ENCODE results near the gene C1QL2. TPM values are rescaled to one million over a fixed set of nuclear protein-coding genes. Genes with fewer than 3 reads are reported as not detected.

The C1QL2 gene
- total and polyA plus RNA-seq, 2 experiments from 2014 or later = 0.69 to 0.87 TPM

DNA sequence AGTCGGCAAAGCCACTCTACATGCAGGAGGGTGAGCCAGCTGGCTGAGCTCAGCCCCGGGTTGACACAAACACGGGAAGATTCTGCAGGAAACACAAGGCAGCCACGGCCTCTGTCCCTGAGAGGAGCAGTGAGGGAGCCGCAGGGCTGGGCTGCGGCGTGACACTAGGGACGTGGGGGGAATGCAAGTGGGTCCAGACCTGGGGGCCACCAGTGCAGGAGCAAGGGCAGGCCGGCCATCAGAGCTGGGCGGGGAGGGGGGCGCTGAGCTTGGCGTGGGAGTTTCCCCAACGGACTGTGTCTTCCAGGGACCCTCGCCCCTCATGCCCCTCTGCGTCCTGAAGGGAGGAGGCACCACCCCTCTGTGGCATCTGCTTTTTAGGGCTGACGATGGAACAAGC lies 12.0 kb upstream of the C1QL2 start (continued):
- TF ChIP-seq, protein P1, sequence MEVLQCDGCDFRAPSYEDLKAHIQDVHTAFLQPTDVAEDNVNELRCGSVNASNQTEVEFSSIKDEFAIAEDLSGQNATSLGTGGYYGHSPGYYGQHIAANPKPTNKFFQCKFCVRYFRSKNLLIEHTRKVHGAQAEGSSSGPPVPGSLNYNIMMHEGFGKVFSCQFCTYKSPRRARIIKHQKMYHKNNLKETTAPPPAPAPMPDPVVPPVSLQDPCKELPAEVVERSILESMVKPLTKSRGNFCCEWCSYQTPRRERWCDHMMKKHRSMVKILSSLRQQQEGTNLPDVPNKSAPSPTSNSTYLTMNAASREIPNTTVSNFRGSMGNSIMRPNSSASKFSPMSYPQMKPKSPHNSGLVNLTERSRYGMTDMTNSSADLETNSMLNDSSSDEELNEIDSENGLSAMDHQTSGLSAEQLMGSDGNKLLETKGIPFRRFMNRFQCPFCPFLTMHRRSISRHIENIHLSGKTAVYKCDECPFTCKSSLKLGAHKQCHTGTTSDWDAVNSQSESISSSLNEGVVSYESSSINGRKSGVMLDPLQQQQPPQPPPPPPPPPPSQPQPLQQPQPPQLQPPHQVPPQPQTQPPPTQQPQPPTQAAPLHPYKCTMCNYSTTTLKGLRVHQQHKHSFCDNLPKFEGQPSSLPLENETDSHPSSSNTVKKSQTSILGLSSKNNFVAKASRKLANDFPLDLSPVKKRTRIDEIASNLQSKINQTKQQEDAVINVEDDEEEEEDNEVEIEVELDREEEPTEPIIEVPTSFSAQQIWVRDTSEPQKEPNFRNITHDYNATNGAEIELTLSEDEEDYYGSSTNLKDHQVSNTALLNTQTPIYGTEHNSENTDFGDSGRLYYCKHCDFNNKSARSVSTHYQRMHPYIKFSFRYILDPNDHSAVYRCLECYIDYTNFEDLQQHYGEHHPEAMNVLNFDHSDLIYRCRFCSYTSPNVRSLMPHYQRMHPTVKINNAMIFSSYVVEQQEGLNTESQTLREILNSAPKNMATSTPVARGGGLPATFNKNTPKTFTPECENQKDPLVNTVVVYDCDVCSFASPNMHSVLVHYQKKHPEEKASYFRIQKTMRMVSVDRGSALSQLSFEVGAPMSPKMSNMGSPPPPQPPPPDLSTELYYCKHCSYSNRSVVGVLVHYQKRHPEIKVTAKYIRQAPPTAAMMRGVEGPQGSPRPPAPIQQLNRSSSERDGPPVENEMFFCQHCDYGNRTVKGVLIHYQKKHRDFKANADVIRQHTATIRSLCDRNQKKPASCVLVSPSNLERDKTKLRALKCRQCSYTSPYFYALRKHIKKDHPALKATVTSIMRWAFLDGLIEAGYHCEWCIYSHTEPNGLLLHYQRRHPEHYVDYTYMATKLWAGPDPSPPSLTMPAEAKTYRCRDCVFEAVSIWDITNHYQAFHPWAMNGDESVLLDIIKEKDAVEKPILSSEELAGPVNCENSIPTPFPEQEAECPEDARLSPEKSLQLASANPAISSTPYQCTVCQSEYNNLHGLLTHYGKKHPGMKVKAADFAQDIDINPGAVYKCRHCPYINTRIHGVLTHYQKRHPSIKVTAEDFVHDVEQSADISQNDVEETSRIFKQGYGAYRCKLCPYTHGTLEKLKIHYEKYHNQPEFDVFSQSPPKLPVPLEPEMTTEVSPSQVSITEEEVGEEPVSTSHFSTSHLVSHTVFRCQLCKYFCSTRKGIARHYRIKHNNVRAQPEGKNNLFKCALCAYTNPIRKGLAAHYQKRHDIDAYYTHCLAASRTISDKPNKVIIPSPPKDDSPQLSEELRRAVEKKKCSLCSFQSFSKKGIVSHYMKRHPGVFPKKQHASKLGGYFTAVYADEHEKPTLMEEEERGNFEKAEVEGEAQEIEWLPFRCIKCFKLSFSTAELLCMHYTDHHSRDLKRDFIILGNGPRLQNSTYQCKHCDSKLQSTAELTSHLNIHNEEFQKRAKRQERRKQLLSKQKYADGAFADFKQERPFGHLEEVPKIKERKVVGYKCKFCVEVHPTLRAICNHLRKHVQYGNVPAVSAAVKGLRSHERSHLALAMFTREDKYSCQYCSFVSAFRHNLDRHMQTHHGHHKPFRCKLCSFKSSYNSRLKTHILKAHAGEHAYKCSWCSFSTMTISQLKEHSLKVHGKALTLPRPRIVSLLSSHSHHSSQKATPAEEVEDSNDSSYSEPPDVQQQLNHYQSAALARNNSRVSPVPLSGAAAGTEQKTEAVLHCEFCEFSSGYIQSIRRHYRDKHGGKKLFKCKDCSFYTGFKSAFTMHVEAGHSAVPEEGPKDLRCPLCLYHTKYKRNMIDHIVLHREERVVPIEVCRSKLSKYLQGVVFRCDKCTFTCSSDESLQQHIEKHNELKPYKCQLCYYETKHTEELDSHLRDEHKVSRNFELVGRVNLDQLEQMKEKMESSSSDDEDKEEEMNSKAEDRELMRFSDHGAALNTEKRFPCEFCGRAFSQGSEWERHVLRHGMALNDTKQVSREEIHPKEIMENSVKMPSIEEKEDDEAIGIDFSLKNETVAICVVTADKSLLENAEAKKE (CRISPR knock-in tag; IDR thresholded peaks at IDR 0.05) = no peak
- TF ChIP-seq, protein P2, sequence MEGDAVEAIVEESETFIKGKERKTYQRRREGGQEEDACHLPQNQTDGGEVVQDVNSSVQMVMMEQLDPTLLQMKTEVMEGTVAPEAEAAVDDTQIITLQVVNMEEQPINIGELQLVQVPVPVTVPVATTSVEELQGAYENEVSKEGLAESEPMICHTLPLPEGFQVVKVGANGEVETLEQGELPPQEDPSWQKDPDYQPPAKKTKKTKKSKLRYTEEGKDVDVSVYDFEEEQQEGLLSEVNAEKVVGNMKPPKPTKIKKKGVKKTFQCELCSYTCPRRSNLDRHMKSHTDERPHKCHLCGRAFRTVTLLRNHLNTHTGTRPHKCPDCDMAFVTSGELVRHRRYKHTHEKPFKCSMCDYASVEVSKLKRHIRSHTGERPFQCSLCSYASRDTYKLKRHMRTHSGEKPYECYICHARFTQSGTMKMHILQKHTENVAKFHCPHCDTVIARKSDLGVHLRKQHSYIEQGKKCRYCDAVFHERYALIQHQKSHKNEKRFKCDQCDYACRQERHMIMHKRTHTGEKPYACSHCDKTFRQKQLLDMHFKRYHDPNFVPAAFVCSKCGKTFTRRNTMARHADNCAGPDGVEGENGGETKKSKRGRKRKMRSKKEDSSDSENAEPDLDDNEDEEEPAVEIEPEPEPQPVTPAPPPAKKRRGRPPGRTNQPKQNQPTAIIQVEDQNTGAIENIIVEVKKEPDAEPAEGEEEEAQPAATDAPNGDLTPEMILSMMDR (conservative IDR thresholded peaks at IDR 0.05; ENCODE audit: low read depth in 2 of 2) = no peak
- TF ChIP-seq NANOG (IDR thresholded peaks at IDR 0.05; ENCODE audit: borderline replicate concordance) = no peak
- TF ChIP-seq EZH2 (IDR thresholded peaks at IDR 0.05; ENCODE audit: low read depth, unreplicated experiment) = no peak

DNA sequence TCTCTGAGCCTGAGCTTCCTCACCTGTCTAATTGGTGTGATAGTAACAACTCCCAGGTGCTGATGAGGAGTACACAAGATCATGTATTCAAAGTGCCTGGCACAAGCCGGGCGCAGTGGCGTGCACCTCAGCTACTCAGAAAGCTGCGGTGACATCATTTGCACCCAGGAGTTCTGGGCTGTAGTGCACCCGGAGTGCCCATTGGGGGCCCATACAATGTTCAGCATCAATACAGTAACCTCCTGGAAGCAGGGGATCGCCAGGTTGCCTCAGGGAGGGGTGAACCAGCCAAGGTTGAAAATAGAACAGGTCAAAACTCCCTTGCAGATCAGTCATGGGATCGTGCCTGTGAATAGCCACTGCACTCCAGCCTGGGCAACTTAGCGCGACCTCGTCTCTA lies 11.2 kb upstream of the C1QL2 start:
- Histone ChIP-seq H3K36me3 (ENCODE audit: insufficient read depth) (no peaks in the 10 kb centered on the region), H3K4me3 (no peak overlapping the region), H3F3A (replicated peaks; ENCODE audit: low read depth) (no peaks in the 10 kb centered on the region), H3K9me2 (ENCODE audit: insufficient read depth) (no peaks in the 10 kb centered on the region), H4K20me1 (replicated peaks; ENCODE audit: insufficient read depth) (no peaks in the 10 kb centered on the region), H3K27me3 (ENCODE audit: insufficient read depth) (no peaks in the 10 kb centered on the region), H3K79me2 (replicated peaks; ENCODE audit: insufficient read depth) (no peaks in the 10 kb centered on the region), H3K27ac (ENCODE audit: low read depth) (no peak overlapping the region), H3K4me2 (no peak overlapping the region), H2AFZ (no peak overlapping the region), H3K4me1 (ENCODE audit: insufficient read depth) (no peaks in the 10 kb centered on the region; the same call in 1 of the 2 replicates)
- peaks cover 3% of the 10 kb centered on the region for H3K9me3 Mint-ChIP-seq
- DNase-seq (ENCODE audit: low spot score) = peak; percentile 65
- peak; percentile 62 for ATAC-seq
- no peak overlapping the region for H3K27ac Mint-ChIP-seq
- H3K4me1 Mint-ChIP-seq = peaks cover 4% of the 10 kb centered on the region; the same call in 2 of the 3 replicates
- H3K27me3 Mint-ChIP-seq (ENCODE audit: insufficient read depth, low read depth, poor library complexity) = peaks cover 11% of the 10 kb centered on the region
- H3K4me3 Mint-ChIP-seq = no peak overlapping the region
- peaks cover 3% of the 10 kb centered on the region; the same call in 2 of the 3 replicates for H3K36me3 Mint-ChIP-seq (ENCODE audit: low read depth)
- TF ChIP-seq EZH2 (IDR thresholded peaks at IDR 0.05; ENCODE audit: low read depth, unreplicated experiment) (no peak), ZNF114 (CRISPR knock-in tag; IDR thresholded peaks at IDR 0.05) (no peak), STAT1 (IDR thresholded peaks at IDR 0.05; ENCODE audit: unreplicated experiment) (no peak), CREB1 (CRISPR knock-in tag; IDR thresholded peaks at IDR 0.05; ENCODE audit: low read depth) (0 out of 2 replicates have a peak, but pooled peaks have one; percentile 14), JUNB (IDR thresholded peaks at IDR 0.05; ENCODE audit: unreplicated experiment) (no peak), POLR2AphosphoS5 (IDR thresholded peaks at IDR 0.05; ENCODE audit: low read depth) (no peak)
- TF ChIP-seq, protein P3, sequence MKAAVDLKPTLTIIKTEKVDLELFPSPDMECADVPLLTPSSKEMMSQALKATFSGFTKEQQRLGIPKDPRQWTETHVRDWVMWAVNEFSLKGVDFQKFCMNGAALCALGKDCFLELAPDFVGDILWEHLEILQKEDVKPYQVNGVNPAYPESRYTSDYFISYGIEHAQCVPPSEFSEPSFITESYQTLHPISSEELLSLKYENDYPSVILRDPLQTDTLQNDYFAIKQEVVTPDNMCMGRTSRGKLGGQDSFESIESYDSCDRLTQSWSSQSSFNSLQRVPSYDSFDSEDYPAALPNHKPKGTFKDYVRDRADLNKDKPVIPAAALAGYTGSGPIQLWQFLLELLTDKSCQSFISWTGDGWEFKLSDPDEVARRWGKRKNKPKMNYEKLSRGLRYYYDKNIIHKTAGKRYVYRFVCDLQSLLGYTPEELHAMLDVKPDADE (IDR thresholded peaks at IDR 0.05) = no peak

All from GM23338 (cell line).